Ecto neural progenitor cell (in vitro differentiated cells): Measurements from ENCODE around the gene MAPK13.

Source experiments
- DNase-seq: peaks from one replicate; pipeline ENCODE4 v3.0.0-alpha.2; 2018; ENCODE audit warnings: low spot score

MAPK13 gene

DNA sequence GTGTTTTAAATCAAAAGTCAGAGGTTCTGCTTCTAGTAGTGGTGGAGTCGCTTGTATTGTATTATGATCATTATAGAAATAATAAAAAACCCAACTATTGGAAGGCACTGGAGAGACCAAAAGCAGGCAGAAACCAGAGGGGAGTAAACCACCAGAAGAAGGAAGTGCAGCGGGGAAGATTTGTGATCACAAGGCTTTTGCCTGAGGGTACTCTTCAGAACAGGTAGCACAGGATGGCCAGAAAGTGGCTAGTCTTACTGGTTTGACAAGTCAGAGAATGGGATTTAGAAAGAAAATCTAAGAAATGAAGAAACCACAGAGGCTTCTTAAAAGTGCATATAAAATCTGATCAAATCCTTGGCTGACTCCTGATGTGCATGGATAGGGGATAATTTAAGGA, 24.0 kb downstream of the MAPK13 start:
- DNase-seq: no peak

DNA sequence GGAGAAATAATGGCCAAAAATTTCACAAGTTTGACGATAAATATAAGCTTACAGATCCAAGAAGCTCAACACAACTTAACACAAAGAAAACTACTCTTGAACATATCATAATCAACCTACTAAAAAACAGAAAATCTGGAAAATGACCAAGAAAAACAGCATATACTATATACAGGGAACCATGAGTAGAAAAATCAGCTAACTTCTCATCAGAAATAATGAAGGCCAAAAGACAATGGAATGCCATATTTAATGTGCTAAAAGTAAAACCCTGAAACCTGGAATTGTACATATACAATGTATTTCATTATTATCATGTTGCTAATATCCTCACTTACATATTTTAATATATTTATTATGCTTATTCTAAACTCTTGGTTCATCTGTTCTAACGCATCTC, 25.3 kb downstream of the MAPK13 start:
- no peak for DNase-seq

- no peak for DNase-seq
Observed at GRCh38 chr6:36160147-36160760, 29.9 kb downstream of the MAPK13 start.

GRCh38 chr6:36169023-36170007, 39.0 kb downstream of the MAPK13 start:
- no peak for DNase-seq

DNA sequence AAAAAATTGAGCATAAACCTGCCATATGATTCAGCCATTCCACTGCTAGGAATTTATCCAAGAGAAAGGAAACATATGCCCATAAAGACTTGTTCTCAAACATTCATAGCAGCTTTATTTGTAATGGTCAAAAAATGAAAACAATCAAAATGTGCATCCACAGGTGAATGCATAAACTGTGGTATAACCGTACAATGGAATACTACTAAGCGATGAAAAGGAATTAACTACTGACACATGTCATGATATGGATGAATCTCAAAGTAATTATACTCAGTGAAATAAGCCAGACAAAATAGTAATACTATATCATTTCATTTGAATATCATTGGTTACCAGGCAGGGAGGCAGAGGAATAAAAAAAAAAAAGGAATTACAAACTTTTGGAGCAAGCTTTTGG, 40.4 kb downstream of the MAPK13 start:
- no peak for DNase-seq

DNA sequence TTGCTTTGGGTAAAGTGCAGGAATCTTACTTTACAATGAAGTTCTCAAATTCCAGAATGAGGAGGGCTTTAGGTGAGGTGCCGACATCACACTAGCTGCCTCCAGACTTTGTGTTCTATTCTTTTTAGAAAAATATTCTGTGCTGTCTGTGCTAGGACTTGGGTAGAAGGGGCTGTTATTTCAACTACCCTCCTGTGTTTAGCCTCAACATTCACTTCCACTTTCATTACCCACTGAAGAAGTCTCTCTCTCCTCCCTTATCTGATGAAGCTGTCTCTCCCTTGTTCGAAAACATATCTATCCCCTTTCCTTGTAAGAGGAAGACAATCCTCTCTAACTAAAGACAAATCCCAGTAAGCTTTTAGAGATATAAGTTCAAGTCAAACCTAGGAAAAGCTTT, 41.3 kb downstream of the MAPK13 start:
- no peak for DNase-seq

GRCh38 chr6:36177166-36177565, 46.9 kb downstream of the MAPK13 start:
- DNase-seq: no peak

DNA sequence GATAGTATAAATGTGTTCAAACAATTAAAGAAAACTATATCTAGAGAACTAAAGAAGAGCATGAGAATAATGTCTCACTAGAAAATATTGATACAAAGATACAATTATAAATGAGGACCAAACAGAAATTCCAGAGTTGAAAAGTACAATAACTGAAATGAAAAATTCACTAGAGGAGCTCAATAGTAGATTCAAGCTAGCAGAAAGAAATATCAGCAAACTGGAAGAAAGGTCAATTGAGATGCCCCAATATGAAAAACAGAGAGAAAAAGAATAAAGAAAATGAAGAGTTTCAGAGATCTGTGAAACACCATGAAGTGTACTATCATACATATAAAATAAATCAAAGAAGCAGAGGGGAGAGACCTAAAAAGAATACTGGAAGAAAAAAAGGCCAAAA, 48.2 kb downstream of the MAPK13 start:
- DNase-seq: no peak

- DNase-seq: no peak
Observed at GRCh38 chr6:36180126-36180525, 49.8 kb downstream of the MAPK13 start.

- DNase-seq: no peak
Observed at GRCh38 chr6:36184311-36184710, 54.0 kb downstream of the MAPK13 start.

GRCh38 chr6:36186199-36186598, 55.9 kb downstream of the MAPK13 start:
- no peak for DNase-seq

GRCh38 chr6:36187446-36187845, 57.1 kb downstream of the MAPK13 start:
- no peak for DNase-seq
